ENCODE measurements around the gene CYB5R3.

The CYB5R3 gene

GRCh38 chr22:42644422-42645340 lies 4.5 kb downstream of the CYB5R3 start:
- no peak for DNase-seq

DNA sequence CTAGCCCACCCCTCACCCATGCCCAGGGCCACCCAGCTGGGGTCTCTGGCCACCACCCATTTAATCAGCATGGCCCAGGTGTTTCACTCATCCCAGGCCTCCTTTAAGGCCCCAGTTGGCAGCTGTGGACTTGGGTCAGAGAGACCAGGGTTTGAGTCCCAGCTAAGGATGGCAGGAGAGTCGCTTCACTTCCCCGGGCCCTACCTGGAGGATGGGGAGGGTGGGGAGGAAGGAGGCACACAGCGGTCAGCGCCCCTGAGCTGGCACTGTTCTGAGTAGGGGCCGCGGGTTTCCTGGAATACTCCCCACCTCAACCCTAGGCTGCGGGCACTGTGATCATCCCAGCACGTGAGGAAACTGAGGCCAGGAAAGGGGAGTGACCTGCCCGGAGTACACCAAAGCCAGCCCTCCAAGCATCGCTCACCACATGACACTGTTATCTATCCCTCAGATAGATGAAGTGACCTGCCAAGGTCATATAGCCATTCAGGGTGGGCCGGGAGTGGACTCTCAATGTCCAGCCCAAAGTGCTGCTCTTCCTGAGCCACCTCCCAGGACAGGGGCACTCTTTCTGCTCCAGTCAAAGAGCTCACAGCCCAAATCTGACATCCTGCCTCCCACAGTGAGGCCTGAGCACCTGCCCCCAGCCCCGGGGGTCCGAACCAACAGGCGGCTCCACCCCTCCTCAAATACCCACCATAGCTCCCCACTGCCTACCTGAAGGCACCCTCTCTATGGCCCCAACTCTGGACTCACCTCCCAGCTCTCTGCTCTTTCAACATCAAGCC lies 5.4 kb downstream of the CYB5R3 start:
- DNase-seq: no peak

DNA sequence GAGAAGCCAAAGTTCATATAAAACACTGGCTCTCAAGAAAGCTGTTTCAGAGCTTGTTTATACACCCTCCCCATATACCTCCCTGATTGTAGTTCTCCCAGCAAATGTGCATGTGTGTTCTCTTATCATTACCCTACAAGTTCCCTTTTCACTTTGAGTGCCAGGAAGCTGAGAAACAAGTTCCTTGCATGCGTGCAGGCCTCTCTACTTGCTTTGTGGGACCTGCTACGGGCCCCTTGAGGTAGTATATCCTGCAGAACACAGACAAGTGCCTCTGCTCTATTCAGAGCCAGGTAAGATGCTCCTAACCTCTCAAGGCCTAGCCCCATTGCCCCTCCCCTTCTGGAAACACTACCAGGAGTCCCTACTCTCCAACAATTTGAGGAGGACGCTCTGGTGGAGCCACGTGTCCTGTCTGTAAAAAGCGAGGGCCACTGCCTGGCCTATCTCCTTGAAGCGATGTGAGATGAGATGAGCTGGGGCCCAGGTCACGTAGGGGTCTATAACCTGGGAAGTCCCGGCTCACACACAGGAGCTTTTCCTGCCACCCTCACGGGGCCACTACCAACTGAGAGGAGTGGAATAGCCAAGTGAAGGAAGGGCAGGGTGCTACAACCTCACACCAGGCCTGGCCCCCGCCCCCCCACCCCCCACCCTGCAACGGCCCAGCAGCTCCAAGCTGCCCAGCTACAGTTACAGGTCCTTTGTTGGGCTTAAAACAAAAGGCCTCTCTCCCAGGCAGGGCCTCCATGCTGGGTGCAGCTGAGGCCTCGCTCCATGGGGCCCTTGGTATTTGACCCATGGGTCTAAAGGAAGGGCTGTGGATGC lies 6.2 kb downstream of the CYB5R3 start:
- no peak for DNase-seq

GRCh38 chr22:42641801-42642413 lies 7.3 kb downstream of the CYB5R3 start:
- no peak for DNase-seq

GRCh38 chr22:42639541-42640241 lies 9.5 kb downstream of the CYB5R3 start:
- DNase-seq: no peak

- no peak for DNase-seq
Observed at GRCh38 chr22:42637555-42637954, 11.6 kb downstream of the CYB5R3 start.

- no peak for DNase-seq
Observed at GRCh38 chr22:42636506-42636905, 12.7 kb downstream of the CYB5R3 start.

- DNase-seq: no peak
Observed at GRCh38 chr22:42635531-42635930, 13.7 kb downstream of the CYB5R3 start.

GRCh38 chr22:42633013-42633412 lies 16.2 kb downstream of the CYB5R3 start:
- no peak for DNase-seq

- no peak for DNase-seq
Observed at GRCh38 chr22:42632096-42632495, 17.1 kb downstream of the CYB5R3 start.

GRCh38 chr22:42630901-42631602 lies 18.1 kb downstream of the CYB5R3 start:
- DNase-seq: no peak

- no peak for DNase-seq
Observed at GRCh38 chr22:42630211-42630610, 19.0 kb downstream of the CYB5R3 start.

GRCh38 chr22:42627981-42628380 lies 21.2 kb downstream of the CYB5R3 start:
- DNase-seq: no peak

- no peak for DNase-seq
Observed at GRCh38 chr22:42626951-42627625, 22.1 kb downstream of the CYB5R3 start.

GRCh38 chr22:42626431-42626830 lies 22.8 kb downstream of the CYB5R3 start:
- DNase-seq: no peak

GRCh38 chr22:42625416-42625815 lies 23.8 kb downstream of the CYB5R3 start:
- no peak for DNase-seq

DNA sequence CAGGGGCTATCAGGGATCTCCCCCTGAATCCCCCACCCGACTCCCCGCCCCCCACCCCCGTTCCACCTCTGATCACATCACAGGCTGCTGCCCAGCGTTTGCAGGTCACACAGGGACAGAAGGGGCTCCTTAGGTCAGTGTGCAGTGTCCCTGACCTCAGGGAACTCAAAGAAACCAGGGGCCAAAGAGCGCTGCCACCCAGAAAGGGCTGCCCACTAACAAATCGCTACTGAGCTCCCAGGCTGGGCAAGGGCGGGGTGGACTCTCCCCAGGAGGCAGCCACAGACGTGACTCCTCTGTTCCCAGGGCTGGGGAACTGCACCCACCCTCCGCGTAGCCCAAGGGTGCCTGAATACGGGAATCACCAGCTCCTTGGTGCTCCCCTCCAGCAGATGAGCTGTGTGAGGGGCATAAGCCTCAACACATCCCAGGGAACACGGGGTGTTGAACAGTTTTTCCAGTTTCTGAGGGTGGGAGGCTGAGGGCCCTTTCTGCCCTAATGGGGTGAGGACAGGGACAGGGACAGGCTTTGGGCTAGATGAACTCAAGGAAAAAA lies 24.6 kb downstream of the CYB5R3 start:
- DNase-seq: no peak

GRCh38 chr22:42623756-42624441 lies 25.3 kb downstream of the CYB5R3 start:
- no peak for DNase-seq

- DNase-seq: no peak
Observed at GRCh38 chr22:42623301-42623751, 25.9 kb downstream of the CYB5R3 start.
